Astrocyte (in vitro differentiated cells and primary cell): Measurements from ENCODE around the gene PGGHG.

ENCODE experiments used
- EZH2 ChIP-seq: IDR thresholded peaks from 2 replicates; pipeline ENCODE4 v1.6.1; 2012; ENCODE audit warnings: mild to moderate bottlenecking, low read length, inconsistent platforms; ENCODE audit not compliant: insufficient read depth
- TF ChIP-seq, protein P1 (sequence below): IDR thresholded peaks from 2 replicates; pipeline ENCODE4 v1.5.1; 2011; ENCODE audit warnings: low read depth, mild to moderate bottlenecking, inconsistent platforms, low read length, moderate library complexity; ENCODE audit not compliant: insufficient read depth

DNA sequence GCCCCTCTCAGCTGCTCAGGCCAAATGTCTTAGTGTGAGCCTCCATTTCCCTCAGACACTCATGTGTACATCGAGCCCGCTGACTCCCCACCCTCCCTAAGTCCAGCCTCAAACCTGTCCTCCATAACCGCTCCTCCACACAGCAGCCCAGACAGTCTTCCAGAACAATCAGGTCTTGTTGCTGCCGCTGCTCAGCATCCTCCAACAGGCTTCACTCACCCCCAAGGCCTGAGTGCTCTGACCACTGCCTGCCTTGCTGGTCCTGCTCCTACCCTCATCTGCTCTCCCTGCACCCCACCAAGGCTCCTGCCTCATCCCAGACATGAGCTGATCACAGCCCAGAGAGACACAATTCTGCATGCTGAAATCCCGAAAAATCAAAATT lies 35.0 kb upstream of the PGGHG start:
- TF ChIP-seq, protein P1, sequence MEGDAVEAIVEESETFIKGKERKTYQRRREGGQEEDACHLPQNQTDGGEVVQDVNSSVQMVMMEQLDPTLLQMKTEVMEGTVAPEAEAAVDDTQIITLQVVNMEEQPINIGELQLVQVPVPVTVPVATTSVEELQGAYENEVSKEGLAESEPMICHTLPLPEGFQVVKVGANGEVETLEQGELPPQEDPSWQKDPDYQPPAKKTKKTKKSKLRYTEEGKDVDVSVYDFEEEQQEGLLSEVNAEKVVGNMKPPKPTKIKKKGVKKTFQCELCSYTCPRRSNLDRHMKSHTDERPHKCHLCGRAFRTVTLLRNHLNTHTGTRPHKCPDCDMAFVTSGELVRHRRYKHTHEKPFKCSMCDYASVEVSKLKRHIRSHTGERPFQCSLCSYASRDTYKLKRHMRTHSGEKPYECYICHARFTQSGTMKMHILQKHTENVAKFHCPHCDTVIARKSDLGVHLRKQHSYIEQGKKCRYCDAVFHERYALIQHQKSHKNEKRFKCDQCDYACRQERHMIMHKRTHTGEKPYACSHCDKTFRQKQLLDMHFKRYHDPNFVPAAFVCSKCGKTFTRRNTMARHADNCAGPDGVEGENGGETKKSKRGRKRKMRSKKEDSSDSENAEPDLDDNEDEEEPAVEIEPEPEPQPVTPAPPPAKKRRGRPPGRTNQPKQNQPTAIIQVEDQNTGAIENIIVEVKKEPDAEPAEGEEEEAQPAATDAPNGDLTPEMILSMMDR = no peak
- no peak for TF ChIP-seq EZH2
